Measurements from ENCODE around the gene LIM2. TPM values are rescaled to one million over a fixed set of nuclear protein-coding genes. Genes with fewer than 3 reads are reported as not detected.

LIM2 gene
- total RNA-seq, 1 experiment from 2014 or later, result not detected

DNA sequence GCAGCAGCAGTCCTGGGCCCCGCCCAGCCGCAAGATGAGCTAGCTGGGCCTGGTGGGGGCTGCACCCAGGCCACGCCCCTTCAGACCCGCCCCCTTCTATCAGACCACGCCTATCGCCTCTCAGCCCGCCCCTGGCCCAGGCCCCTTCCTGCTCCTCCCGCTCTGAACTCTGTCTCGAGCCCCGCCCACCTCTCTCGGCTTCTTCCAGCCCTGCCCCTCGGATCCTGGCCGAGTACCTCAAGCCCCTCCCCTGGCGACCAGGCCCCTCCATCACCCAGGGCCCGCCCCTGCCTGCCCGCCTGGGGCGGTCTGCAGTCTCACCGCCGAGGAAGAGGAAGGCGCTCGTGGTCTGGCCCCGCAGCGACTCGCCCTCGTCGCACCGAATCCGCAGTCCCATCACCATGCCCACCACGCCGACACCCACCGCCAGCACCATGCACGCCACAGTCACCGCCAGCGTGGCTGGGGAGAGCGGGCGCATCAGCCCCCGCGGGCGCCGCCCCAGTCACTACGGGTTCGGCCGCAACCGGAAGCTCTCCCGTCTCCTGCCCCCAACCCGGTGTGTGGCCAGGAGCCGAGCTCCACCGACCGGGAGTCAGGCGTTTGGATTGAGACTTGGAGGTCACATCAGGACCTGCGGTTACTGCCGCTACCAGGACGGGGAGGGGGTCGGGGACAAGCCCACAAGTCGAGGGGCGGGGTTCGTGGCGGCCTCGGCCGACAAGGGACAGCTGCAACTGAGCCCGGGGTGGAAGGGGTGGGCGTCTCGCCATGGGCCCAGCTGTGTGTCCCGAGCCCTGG is 20.0 kb downstream of the LIM2 start:
- POLR2A ChIA-PET, result interaction anchor here (0.6 to 1.7 kb wide), 10 partner anchors 13 to 321 kb away, joined by 3 to 13 read pairs (median 5); partner anchors contain the start of genes C19orf84, LIM2 and VSIG10L
- H3K27ac Mint-ChIP-seq, result no peak overlapping the region
- no peak for TF ChIP-seq JAZF1 (CRISPR knock-in tag; IDR thresholded peaks at IDR 0.05)
- peak; percentile 81; the same call in 1 of the 2 replicates for TF ChIP-seq ETV6 (CRISPR knock-in tag; IDR thresholded peaks at IDR 0.05)
- TF ChIP-seq CREB1 (CRISPR knock-in tag; IDR thresholded peaks at IDR 0.05), result no peak
- TF ChIP-seq, protein P1, sequence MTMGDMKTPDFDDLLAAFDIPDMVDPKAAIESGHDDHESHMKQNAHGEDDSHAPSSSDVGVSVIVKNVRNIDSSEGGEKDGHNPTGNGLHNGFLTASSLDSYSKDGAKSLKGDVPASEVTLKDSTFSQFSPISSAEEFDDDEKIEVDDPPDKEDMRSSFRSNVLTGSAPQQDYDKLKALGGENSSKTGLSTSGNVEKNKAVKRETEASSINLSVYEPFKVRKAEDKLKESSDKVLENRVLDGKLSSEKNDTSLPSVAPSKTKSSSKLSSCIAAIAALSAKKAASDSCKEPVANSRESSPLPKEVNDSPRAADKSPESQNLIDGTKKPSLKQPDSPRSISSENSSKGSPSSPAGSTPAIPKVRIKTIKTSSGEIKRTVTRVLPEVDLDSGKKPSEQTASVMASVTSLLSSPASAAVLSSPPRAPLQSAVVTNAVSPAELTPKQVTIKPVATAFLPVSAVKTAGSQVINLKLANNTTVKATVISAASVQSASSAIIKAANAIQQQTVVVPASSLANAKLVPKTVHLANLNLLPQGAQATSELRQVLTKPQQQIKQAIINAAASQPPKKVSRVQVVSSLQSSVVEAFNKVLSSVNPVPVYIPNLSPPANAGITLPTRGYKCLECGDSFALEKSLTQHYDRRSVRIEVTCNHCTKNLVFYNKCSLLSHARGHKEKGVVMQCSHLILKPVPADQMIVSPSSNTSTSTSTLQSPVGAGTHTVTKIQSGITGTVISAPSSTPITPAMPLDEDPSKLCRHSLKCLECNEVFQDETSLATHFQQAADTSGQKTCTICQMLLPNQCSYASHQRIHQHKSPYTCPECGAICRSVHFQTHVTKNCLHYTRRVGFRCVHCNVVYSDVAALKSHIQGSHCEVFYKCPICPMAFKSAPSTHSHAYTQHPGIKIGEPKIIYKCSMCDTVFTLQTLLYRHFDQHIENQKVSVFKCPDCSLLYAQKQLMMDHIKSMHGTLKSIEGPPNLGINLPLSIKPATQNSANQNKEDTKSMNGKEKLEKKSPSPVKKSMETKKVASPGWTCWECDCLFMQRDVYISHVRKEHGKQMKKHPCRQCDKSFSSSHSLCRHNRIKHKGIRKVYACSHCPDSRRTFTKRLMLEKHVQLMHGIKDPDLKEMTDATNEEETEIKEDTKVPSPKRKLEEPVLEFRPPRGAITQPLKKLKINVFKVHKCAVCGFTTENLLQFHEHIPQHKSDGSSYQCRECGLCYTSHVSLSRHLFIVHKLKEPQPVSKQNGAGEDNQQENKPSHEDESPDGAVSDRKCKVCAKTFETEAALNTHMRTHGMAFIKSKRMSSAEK (CRISPR knock-in tag; IDR thresholded peaks at IDR 0.05; ENCODE audit: borderline replicate concordance), result no peak
- no peak for TF ChIP-seq GTF2I (CRISPR knock-in tag; conservative IDR thresholded peaks at IDR 0.05)
- TF ChIP-seq ZNF263 (CRISPR knock-in tag; IDR thresholded peaks at IDR 0.05; ENCODE audit: low read depth), result no peak
- TF ChIP-seq, protein P2, sequence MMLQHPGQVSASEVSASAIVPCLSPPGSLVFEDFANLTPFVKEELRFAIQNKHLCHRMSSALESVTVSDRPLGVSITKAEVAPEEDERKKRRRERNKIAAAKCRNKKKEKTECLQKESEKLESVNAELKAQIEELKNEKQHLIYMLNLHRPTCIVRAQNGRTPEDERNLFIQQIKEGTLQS (CRISPR knock-in tag; conservative IDR thresholded peaks at IDR 0.05), result no peak
- TF ChIP-seq, protein P3, sequence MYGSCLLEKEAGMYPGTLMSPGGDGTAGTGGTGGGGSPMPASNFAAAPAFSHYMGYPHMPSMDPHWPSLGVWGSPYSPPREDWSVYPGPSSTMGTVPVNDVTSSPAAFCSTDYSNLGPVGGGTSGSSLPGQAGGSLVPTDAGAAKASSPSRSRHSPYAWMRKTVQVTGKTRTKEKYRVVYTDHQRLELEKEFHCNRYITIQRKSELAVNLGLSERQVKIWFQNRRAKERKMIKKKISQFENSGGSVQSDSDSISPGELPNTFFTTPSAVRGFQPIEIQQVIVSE (CRISPR knock-in tag; IDR thresholded peaks at IDR 0.05; ENCODE audit: borderline replicate concordance), result no peak
- TF ChIP-seq, protein P4, sequence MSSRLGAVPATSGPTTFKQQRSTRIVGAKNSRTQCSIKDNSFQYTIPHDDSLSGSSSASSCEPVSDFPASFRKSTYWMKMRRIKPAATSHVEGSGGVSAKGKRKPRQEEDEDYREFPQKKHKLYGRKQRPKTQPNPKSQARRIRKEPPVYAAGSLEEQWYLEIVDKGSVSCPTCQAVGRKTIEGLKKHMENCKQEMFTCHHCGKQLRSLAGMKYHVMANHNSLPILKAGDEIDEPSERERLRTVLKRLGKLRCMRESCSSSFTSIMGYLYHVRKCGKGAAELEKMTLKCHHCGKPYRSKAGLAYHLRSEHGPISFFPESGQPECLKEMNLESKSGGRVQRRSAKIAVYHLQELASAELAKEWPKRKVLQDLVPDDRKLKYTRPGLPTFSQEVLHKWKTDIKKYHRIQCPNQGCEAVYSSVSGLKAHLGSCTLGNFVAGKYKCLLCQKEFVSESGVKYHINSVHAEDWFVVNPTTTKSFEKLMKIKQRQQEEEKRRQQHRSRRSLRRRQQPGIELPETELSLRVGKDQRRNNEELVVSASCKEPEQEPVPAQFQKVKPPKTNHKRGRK (CRISPR knock-in tag; IDR thresholded peaks at IDR 0.05; ENCODE audit: borderline replicate concordance), result no peak
- no peak; the same call in none of the 2 replicates for TF ChIP-seq MYBL2 (CRISPR knock-in tag; IDR thresholded peaks at IDR 0.05)
- peak; percentile 85; the same call in 1 of the 2 replicates for TF ChIP-seq FOXP1 (CRISPR knock-in tag; IDR thresholded peaks at IDR 0.05; ENCODE audit: borderline replicate concordance)
- TF ChIP-seq, protein P5, sequence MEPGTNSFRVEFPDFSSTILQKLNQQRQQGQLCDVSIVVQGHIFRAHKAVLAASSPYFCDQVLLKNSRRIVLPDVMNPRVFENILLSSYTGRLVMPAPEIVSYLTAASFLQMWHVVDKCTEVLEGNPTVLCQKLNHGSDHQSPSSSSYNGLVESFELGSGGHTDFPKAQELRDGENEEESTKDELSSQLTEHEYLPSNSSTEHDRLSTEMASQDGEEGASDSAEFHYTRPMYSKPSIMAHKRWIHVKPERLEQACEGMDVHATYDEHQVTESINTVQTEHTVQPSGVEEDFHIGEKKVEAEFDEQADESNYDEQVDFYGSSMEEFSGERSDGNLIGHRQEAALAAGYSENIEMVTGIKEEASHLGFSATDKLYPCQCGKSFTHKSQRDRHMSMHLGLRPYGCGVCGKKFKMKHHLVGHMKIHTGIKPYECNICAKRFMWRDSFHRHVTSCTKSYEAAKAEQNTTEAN (CRISPR knock-in tag; IDR thresholded peaks at IDR 0.05), result peak; percentile 88
- TF ChIP-seq RELA (CRISPR knock-in tag; IDR thresholded peaks at IDR 0.05; ENCODE audit: borderline replicate concordance), result no peak
- no peak; the same call in 1 of the 2 replicates for TF ChIP-seq NFYB (CRISPR knock-in tag; conservative IDR thresholded peaks at IDR 0.05; ENCODE audit: low read depth)
- TF ChIP-seq PRRX2 (CRISPR knock-in tag; IDR thresholded peaks at IDR 0.05), result no peak
- TF ChIP-seq ZNF416 (CRISPR knock-in tag; IDR thresholded peaks at IDR 0.05), result 0 out of 2 replicates have a peak, but pooled peaks have one; percentile 24
- TF ChIP-seq MXD4 (CRISPR knock-in tag; IDR thresholded peaks at IDR 0.05; ENCODE audit: borderline replicate concordance), result no peak
- TF ChIP-seq HMGA2 (CRISPR knock-in tag; IDR thresholded peaks at IDR 0.05), result no peak
- TF ChIP-seq, protein P6, sequence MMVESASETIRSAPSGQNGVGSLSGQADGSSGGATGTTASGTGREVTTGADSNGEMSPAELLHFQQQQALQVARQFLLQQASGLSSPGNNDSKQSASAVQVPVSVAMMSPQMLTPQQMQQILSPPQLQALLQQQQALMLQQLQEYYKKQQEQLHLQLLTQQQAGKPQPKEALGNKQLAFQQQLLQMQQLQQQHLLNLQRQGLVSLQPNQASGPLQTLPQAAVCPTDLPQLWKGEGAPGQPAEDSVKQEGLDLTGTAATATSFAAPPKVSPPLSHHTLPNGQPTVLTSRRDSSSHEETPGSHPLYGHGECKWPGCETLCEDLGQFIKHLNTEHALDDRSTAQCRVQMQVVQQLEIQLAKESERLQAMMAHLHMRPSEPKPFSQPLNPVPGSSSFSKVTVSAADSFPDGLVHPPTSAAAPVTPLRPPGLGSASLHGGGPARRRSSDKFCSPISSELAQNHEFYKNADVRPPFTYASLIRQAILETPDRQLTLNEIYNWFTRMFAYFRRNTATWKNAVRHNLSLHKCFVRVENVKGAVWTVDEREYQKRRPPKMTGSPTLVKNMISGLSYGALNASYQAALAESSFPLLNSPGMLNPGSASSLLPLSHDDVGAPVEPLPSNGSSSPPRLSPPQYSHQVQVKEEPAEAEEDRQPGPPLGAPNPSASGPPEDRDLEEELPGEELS (CRISPR knock-in tag; IDR thresholded peaks at IDR 0.05), result peak; percentile 79
- TF ChIP-seq EMX1 (CRISPR knock-in tag; IDR thresholded peaks at IDR 0.05), result no peak
- no peak for TF ChIP-seq ZNF219 (CRISPR knock-in tag; IDR thresholded peaks at IDR 0.05; ENCODE audit: borderline replicate concordance)
- TF ChIP-seq, protein P7, sequence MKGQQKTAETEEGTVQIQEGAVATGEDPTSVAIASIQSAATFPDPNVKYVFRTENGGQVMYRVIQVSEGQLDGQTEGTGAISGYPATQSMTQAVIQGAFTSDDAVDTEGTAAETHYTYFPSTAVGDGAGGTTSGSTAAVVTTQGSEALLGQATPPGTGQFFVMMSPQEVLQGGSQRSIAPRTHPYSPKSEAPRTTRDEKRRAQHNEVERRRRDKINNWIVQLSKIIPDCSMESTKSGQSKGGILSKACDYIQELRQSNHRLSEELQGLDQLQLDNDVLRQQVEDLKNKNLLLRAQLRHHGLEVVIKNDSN (CRISPR knock-in tag; IDR thresholded peaks at IDR 0.05), result no peak; the same call in 1 of the 2 replicates
- TF ChIP-seq, protein P8, sequence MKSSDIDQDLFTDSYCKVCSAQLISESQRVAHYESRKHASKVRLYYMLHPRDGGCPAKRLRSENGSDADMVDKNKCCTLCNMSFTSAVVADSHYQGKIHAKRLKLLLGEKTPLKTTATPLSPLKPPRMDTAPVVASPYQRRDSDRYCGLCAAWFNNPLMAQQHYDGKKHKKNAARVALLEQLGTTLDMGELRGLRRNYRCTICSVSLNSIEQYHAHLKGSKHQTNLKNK (CRISPR knock-in tag; IDR thresholded peaks at IDR 0.05), result no peak

More for the DNA sequence above, 20.0 kb downstream of the LIM2 start:
- DNase-seq (ENCODE audit: low spot score) (peak; percentile 100), ATAC-seq (peak; percentile 88)
- CTCF ChIA-PET, result interaction anchor here (0.6 to 3.7 kb wide), 17 partner anchors 22 to 437 kb away, joined by 3 to 25 read pairs (median 4); partner anchors contain the start of genes C19orf84, KLK10 and SIGLEC10
- Mint-ChIP-seq H3K27me3 (ENCODE audit: low read depth) (peaks cover 21% of the 10 kb centered on the region), H3K4me3 (peak overlapping the region; percentile 99), H3K9me3 (no peaks in the 10 kb centered on the region), H3K4me1 (peaks cover 30% of the 10 kb centered on the region), H3K36me3 (no peaks in the 10 kb centered on the region)

All from WTC11 (cell line).